ENCODE data around the gene PLOD3.
A peak's percentile ranks its signal among the peaks of the same experiment; 100 is the strongest.

PLOD3 gene

DNA sequence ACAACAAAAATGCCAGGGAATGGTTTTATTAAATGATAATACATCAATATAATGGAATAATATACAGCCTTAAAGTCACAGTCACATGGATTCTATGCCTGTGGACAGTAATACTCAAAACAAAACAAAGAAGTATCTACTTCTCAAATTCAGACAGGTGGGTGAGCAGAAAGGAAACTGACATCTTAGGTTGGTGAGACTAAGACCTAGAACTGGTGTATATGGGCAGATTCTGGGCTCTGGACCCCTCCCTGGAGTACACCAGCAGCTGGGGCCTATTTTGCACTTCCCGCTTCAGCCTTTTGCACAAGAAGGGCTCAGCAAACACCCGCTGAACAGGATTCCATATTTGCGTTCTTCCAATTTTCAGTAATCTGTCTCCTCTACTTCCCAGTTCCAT lies 32.9 kb upstream of the PLOD3 start:
- H3K27me3 ChIP-seq (ENCODE audit: control insufficient read depth in 1 of 2, insufficient read depth in 1 of 2, low read length in 2 of 2), result peaks cover 4% of the 10 kb centered on the region in 2 experiments

DNA sequence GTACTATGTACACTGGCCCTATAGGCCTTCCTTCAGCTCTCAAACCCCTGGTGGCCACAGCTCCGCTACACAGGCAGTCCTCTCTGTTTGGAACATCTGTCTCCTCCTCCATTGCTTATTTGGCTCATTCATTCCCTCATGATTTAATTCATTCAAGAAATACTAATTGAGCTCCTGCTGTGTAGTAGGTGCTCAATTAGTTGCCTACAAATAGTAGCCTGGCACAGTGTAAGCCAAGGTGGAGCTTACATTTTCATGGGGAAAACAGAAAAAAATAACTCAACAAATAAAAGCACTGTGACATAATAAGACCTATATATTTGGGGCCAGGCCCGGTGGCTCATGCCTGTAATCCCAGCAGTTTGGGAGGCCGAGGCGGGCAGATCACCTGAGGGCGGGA lies 30.9 kb upstream of the PLOD3 start:
- Histone ChIP-seq H3K4ac (ENCODE audit: low read depth in 1 of 2, low read length in 2 of 2) (no peak overlapping the region), H2BK12ac (ENCODE audit: low read length in 2 of 2) (no peak overlapping the region)

More for the DNA sequence above, 32.9 kb upstream of the PLOD3 start:
- Histone ChIP-seq H2BK120ac (ENCODE audit: low read depth, low read length) (no peak overlapping the region), H2BK5ac (ENCODE audit: low read depth, low read length, poor library complexity, severe bottlenecking) (no peak overlapping the region), H4K91ac (ENCODE audit: low read length) (no peak overlapping the region), H3K4me1 (ENCODE audit: control insufficient read depth, insufficient read depth, low read depth, low read length) (peaks cover 12% of the 10 kb centered on the region), H3K4ac (ENCODE audit: low read depth in 1 of 2, low read length in 2 of 2) (no peak overlapping the region), H3K4me3 (ENCODE audit: insufficient read depth in 1 of 2, low read depth in 1 of 2, low read length in 2 of 2) (peak overlapping the region in 1 of 2 experiments; percentile 93), H3K9ac (ENCODE audit: low read length) (peak overlapping the region; percentile 45), H3K79me1 (replicated peaks; ENCODE audit: low read length, poor library complexity, severe bottlenecking) (peaks cover 7% of the 10 kb centered on the region), H3K9me3 (ENCODE audit: control insufficient read depth, low read length) (no peaks in the 10 kb centered on the region), H3K4me2 (ENCODE audit: low read length, poor library complexity, severe bottlenecking) (no peak overlapping the region), H3K23ac (ENCODE audit: low read length in 2 of 2) (no peak overlapping the region), H3K36me3 (ENCODE audit: control insufficient read depth in 1 of 2, insufficient read depth in 2 of 2, low read depth in 1 of 2, low read length in 2 of 2) (peaks cover 20 to 22% of the 10 kb centered on the region in 2 experiments), H2BK15ac (ENCODE audit: low read depth, poor library complexity, severe bottlenecking) (no peak overlapping the region), H2AFZ (ENCODE audit: low read depth, low read length) (no peak overlapping the region), H2BK12ac (ENCODE audit: low read length in 2 of 2) (no peak overlapping the region), H3K14ac (ENCODE audit: low read length in 2 of 2) (no peak overlapping the region), H4K8ac (ENCODE audit: low read length) (no peak overlapping the region), H2AK5ac (ENCODE audit: low read length, severe bottlenecking) (no peak overlapping the region), H3K18ac (ENCODE audit: low read depth in 1 of 2, low read length in 2 of 2) (no peak overlapping the region), H3K27ac (ENCODE audit: low read length, poor library complexity, severe bottlenecking) (no peak overlapping the region)
- no peak for DNase-seq
- 94% methylated on average over 3 of the region's 3 CpGs for WGBS

DNA sequence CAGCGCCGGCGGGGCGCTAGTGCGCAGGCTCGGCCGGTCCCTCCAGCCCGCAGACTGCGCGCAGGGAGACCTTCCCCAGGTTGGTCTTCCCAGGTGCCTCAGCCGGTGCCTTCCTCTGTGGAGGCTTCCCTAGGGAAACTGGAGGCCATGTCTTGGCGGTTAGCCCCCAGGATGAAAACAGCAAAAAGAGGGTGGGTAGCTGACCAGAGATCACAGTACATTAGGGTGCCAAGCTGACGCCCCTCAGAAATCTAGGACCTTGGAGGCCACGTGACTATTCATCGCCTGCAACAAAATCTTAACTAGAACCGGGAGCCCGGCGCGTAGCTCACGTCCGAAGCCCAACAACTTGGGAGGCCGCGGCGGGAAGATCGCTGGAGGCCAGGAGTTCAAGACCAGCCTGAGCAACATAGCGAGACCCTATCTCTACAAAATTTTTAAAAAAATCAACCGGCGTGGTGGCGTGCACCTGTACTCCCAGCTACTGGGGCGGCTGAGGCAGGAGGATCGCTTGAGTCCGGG lies 27.8 kb upstream of the PLOD3 start:
- no peak overlapping the region for H2BK120ac ChIP-seq (ENCODE audit: low read depth, low read length)
- H3K4me3 ChIP-seq (ENCODE audit: insufficient read depth in 1 of 2, low read depth in 1 of 2, low read length in 2 of 2), result peak overlapping the region; percentile 91 to 98
- peak overlapping the region; percentile 67 for H2AFZ ChIP-seq (ENCODE audit: low read depth, low read length)
- DNase-seq, result no peak
- no peaks in the 10 kb centered on the region for H3K27me3 ChIP-seq (ENCODE audit: control insufficient read depth in 1 of 2, insufficient read depth in 1 of 2, low read length in 2 of 2)
- WGBS, result 58% methylated on average over 30 of the region's 32 CpGs
- no peak overlapping the region for H2BK15ac ChIP-seq (ENCODE audit: low read depth, poor library complexity, severe bottlenecking)
- no peak overlapping the region for H3K23ac ChIP-seq (ENCODE audit: low read length in 2 of 2)
- H2BK5ac ChIP-seq (ENCODE audit: low read depth, low read length, poor library complexity, severe bottlenecking), result no peak overlapping the region
- no peak overlapping the region for H2BK12ac ChIP-seq (ENCODE audit: low read length in 2 of 2)
- peak overlapping the region; percentile 40 to 74 for H3K18ac ChIP-seq (ENCODE audit: low read depth in 1 of 2, low read length in 2 of 2)
- peak overlapping the region in 1 of 2 experiments; percentile 93 for H3K4ac ChIP-seq (ENCODE audit: low read depth in 1 of 2, low read length in 2 of 2)
- H3K4me1 ChIP-seq (ENCODE audit: control insufficient read depth, insufficient read depth, low read depth, low read length), result peaks cover 14% of the 10 kb centered on the region
- H3K4me2 ChIP-seq (ENCODE audit: low read length, poor library complexity, severe bottlenecking), result peak overlapping the region; percentile 89
- peaks cover 27 to 41% of the 10 kb centered on the region in 2 experiments for H3K36me3 ChIP-seq (ENCODE audit: control insufficient read depth in 1 of 2, insufficient read depth in 2 of 2, low read depth in 1 of 2, low read length in 2 of 2)
- H3K27ac ChIP-seq (ENCODE audit: low read length, poor library complexity, severe bottlenecking), result peak overlapping the region; percentile 41
- H3K79me1 ChIP-seq (replicated peaks; ENCODE audit: low read length, poor library complexity, severe bottlenecking), result peaks cover 19% of the 10 kb centered on the region
- H3K14ac ChIP-seq (ENCODE audit: low read length in 2 of 2), result peak overlapping the region in 1 of 2 experiments; percentile 38
- no peak overlapping the region for H2AK5ac ChIP-seq (ENCODE audit: low read length, severe bottlenecking)
- H4K8ac ChIP-seq (ENCODE audit: low read length), result peak overlapping the region; percentile 90
- no peaks in the 10 kb centered on the region for H3K9me3 ChIP-seq (ENCODE audit: control insufficient read depth, low read length)
- peak overlapping the region; percentile 97 for H3K9ac ChIP-seq (ENCODE audit: low read length)
- no peak overlapping the region for H4K91ac ChIP-seq (ENCODE audit: low read length)

More for the DNA sequence above, 30.9 kb upstream of the PLOD3 start:
- Histone ChIP-seq H3K9ac (ENCODE audit: low read length) (no peak overlapping the region), H2AFZ (ENCODE audit: low read depth, low read length) (no peak overlapping the region), H3K4me3 (ENCODE audit: insufficient read depth in 1 of 2, low read depth in 1 of 2, low read length in 2 of 2) (no peak overlapping the region), H3K9me3 (ENCODE audit: control insufficient read depth, low read length) (no peaks in the 10 kb centered on the region), H3K36me3 (ENCODE audit: control insufficient read depth in 1 of 2, insufficient read depth in 2 of 2, low read depth in 1 of 2, low read length in 2 of 2) (peaks cover 22 to 28% of the 10 kb centered on the region in 2 experiments), H3K14ac (ENCODE audit: low read length in 2 of 2) (no peak overlapping the region), H3K4me2 (ENCODE audit: low read length, poor library complexity, severe bottlenecking) (no peak overlapping the region), H3K18ac (ENCODE audit: low read depth in 1 of 2, low read length in 2 of 2) (no peak overlapping the region), H2BK120ac (ENCODE audit: low read depth, low read length) (no peak overlapping the region), H3K4me1 (ENCODE audit: control insufficient read depth, insufficient read depth, low read depth, low read length) (peaks cover 22% of the 10 kb centered on the region), H3K23ac (ENCODE audit: low read length in 2 of 2) (no peak overlapping the region), H3K79me1 (replicated peaks; ENCODE audit: low read length, poor library complexity, severe bottlenecking) (peaks cover 7% of the 10 kb centered on the region), H4K91ac (ENCODE audit: low read length) (no peak overlapping the region), H2BK5ac (ENCODE audit: low read depth, low read length, poor library complexity, severe bottlenecking) (no peak overlapping the region), H3K27me3 (ENCODE audit: control insufficient read depth in 1 of 2, insufficient read depth in 1 of 2, low read length in 2 of 2) (no peaks in the 10 kb centered on the region), H2BK15ac (ENCODE audit: low read depth, poor library complexity, severe bottlenecking) (no peak overlapping the region), H3K27ac (ENCODE audit: low read length, poor library complexity, severe bottlenecking) (no peak overlapping the region), H4K8ac (ENCODE audit: low read length) (no peak overlapping the region), H2AK5ac (ENCODE audit: low read length, severe bottlenecking) (no peak overlapping the region)
- DNase-seq, result no peak
- WGBS, result 100% methylated on average over 5 of the region's 5 CpGs

DNA sequence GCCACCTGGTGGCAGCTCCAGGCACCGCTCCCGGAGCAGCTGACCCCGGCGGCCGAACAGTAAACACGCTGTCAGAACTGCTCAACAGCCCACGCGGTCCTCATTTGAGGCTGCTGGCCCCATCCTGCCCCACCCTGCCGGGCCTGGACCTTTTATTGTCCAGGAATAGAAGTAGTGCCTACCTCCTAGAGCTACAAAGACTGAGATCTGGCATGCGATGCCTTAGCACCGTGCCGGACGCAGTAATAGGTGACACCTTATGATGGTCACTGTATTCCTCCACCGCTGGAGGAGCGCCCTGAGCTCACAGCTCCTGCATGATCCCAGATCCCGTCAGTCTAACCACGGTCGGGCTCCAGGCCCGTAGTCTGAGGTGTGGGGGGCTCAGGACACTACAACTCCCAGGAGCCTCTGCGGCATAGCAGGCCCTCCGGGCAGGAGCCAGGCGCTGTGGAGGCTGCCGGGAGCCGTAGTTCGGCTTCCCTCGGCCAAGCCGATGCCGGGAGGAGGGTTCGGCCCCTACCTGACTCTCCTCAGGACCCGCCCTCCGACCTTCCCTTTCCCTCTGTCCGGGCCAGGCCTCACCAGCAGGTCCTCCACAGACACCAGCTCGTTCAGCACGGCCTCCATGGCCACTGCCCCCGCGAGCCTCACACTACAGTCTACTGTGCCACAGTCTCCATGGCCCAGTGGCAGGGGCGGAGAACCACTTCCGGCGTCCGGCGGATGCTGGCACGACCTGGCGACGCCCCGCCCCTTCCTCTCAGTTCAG lies 27.2 kb upstream of the PLOD3 start, which contains the start of gene FIS1:
TSS of gene FIS1 (minus strand) at position 707 of the 772 bp plus-strand sequence. CDS start at position 630, 77 bp downstream.
- peak within 1 kb of the TSS; percentile 89 for H3K4me2 ChIP-seq (ENCODE audit: low read length, poor library complexity, severe bottlenecking)
- H3K9me3 ChIP-seq (ENCODE audit: control insufficient read depth, low read length), result no peaks in the 10 kb centered on the region
- DNase-seq, result peak; percentile 93
- peak within 1 kb of the TSS; percentile 94 for H2AFZ ChIP-seq (ENCODE audit: low read depth, low read length)
- no peak within 1 kb of the TSS for H2AK5ac ChIP-seq (ENCODE audit: low read length, severe bottlenecking)
- peak within 1 kb of the TSS; percentile 80 for H3K27ac ChIP-seq (ENCODE audit: low read length, poor library complexity, severe bottlenecking)
- peaks cover 23% of the 10 kb centered on the region for H3K79me1 ChIP-seq (replicated peaks; ENCODE audit: low read length, poor library complexity, severe bottlenecking)
- H4K91ac ChIP-seq (ENCODE audit: low read length), result peak within 1 kb of the TSS; percentile 91
- H3K4ac ChIP-seq (ENCODE audit: low read depth in 1 of 2, low read length in 2 of 2), result peak within 1 kb of the TSS; percentile 75 to 93
- peak within 1 kb of the TSS; percentile 91 to 98 for H3K4me3 ChIP-seq (ENCODE audit: insufficient read depth in 1 of 2, low read depth in 1 of 2, low read length in 2 of 2)
- no peaks in the 10 kb centered on the region for H3K27me3 ChIP-seq (ENCODE audit: control insufficient read depth in 1 of 2, insufficient read depth in 1 of 2, low read length in 2 of 2)
- H3K36me3 ChIP-seq (ENCODE audit: control insufficient read depth in 1 of 2, insufficient read depth in 2 of 2, low read depth in 1 of 2, low read length in 2 of 2), result peaks cover 31 to 46% of the 10 kb centered on the region in 2 experiments
- H3K18ac ChIP-seq (ENCODE audit: low read depth in 1 of 2, low read length in 2 of 2), result peak within 1 kb of the TSS; percentile 40 to 100
- H2BK12ac ChIP-seq (ENCODE audit: low read length in 2 of 2), result peak within 1 kb of the TSS in 1 of 2 experiments; percentile 84
- peak within 1 kb of the TSS; percentile 1 to 96 for H3K14ac ChIP-seq (ENCODE audit: low read length in 2 of 2)
- H4K8ac ChIP-seq (ENCODE audit: low read length), result peak within 1 kb of the TSS; percentile 94
- no peak within 1 kb of the TSS for H2BK120ac ChIP-seq (ENCODE audit: low read depth, low read length)
- under 1% methylated on average over 45 of the region's 45 CpGs for WGBS
- no peak within 1 kb of the TSS for H2BK15ac ChIP-seq (ENCODE audit: low read depth, poor library complexity, severe bottlenecking)
- H3K23ac ChIP-seq (ENCODE audit: low read length in 2 of 2), result peak within 1 kb of the TSS in 1 of 2 experiments; percentile 92
- H3K4me1 ChIP-seq (ENCODE audit: control insufficient read depth, insufficient read depth, low read depth, low read length), result peaks cover 17% of the 10 kb centered on the region
- H3K9ac ChIP-seq (ENCODE audit: low read length), result peak within 1 kb of the TSS; percentile 97
- peak within 1 kb of the TSS; percentile 5 for H2BK5ac ChIP-seq (ENCODE audit: low read depth, low read length, poor library complexity, severe bottlenecking)

Measured in mesenchymal stem cell (in vitro differentiated cells and primary cell).